Measurements from ENCODE around the gene PLCB1.

PLCB1 gene

GRCh38 chr20:8246153-8246552, 114.1 kb downstream of the PLCB1 start:
- DNase-seq (ENCODE audit: low read depth in 2 of 2), result no peak

GRCh38 chr20:8246716-8247115, 114.7 kb downstream of the PLCB1 start:
- no peak for DNase-seq (ENCODE audit: low read depth in 2 of 2)

GRCh38 chr20:8248051-8248450, 116.0 kb downstream of the PLCB1 start:
- DNase-seq (ENCODE audit: low read depth in 2 of 2), result no peak

- DNase-seq (ENCODE audit: low read depth in 2 of 2), result no peak
Measured at GRCh38 chr20:8249634-8250033, 117.6 kb downstream of the PLCB1 start.

GRCh38 chr20:8250539-8251200, 118.6 kb downstream of the PLCB1 start:
- DNase-seq (ENCODE audit: low read depth in 2 of 2), result no peak

GRCh38 chr20:8251201-8251575, 119.1 kb downstream of the PLCB1 start:
- no peak for DNase-seq (ENCODE audit: low read depth in 2 of 2)

GRCh38 chr20:8254911-8255582, 123.0 kb downstream of the PLCB1 start:
- DNase-seq (ENCODE audit: low read depth in 2 of 2), result no peak

GRCh38 chr20:8255945-8256632, 124.0 kb downstream of the PLCB1 start:
- DNase-seq (ENCODE audit: low read depth in 2 of 2), result no peak

- DNase-seq (ENCODE audit: low read depth in 2 of 2), result no peak
Measured at GRCh38 chr20:8260837-8261251, 128.8 kb downstream of the PLCB1 start.

- no peak for DNase-seq (ENCODE audit: low read depth in 2 of 2)
Measured at GRCh38 chr20:8262721-8263120, 130.7 kb downstream of the PLCB1 start.

GRCh38 chr20:8265588-8265987, 133.5 kb downstream of the PLCB1 start:
- DNase-seq (ENCODE audit: low read depth in 2 of 2), result no peak

- DNase-seq (ENCODE audit: low read depth in 2 of 2), result no peak
Measured at GRCh38 chr20:8267009-8267408, 134.9 kb downstream of the PLCB1 start.

GRCh38 chr20:8271727-8272126, 139.7 kb downstream of the PLCB1 start:
- no peak for DNase-seq (ENCODE audit: low read depth in 2 of 2)

- no peak for DNase-seq (ENCODE audit: low read depth in 2 of 2)
Measured at GRCh38 chr20:8272766-8273165, 140.7 kb downstream of the PLCB1 start.

- DNase-seq (ENCODE audit: low read depth in 2 of 2), result no peak
Measured at GRCh38 chr20:8284902-8285301, 152.8 kb downstream of the PLCB1 start.

GRCh38 chr20:8287340-8287739, 155.3 kb downstream of the PLCB1 start:
- DNase-seq (ENCODE audit: low read depth in 2 of 2), result no peak

GRCh38 chr20:8291200-8291599, 159.1 kb downstream of the PLCB1 start:
- DNase-seq (ENCODE audit: low read depth in 2 of 2), result no peak

GRCh38 chr20:8291873-8292272, 159.8 kb downstream of the PLCB1 start:
- no peak for DNase-seq (ENCODE audit: low read depth in 2 of 2)

GRCh38 chr20:8292793-8293192, 160.7 kb downstream of the PLCB1 start:
- no peak for DNase-seq (ENCODE audit: low read depth in 2 of 2)

- no peak for DNase-seq (ENCODE audit: low read depth in 2 of 2)
Measured at GRCh38 chr20:8293750-8294149, 161.7 kb downstream of the PLCB1 start.

GRCh38 chr20:8296536-8296935, 164.5 kb downstream of the PLCB1 start:
- DNase-seq (ENCODE audit: low read depth in 2 of 2), result no peak

- no peak for DNase-seq (ENCODE audit: low read depth in 2 of 2)
Measured at GRCh38 chr20:8298426-8299043, 166.5 kb downstream of the PLCB1 start.

GRCh38 chr20:8299921-8300320, 167.9 kb downstream of the PLCB1 start:
- DNase-seq (ENCODE audit: low read depth in 2 of 2), result no peak
